ENCODE data around the gene FAM13A.
"Not testable (repeated sequence)": the region's sequence is repeated elsewhere in the genome, so short reads cannot be mapped to it uniquely, and the experiment has no call there.

The FAM13A gene

DNA sequence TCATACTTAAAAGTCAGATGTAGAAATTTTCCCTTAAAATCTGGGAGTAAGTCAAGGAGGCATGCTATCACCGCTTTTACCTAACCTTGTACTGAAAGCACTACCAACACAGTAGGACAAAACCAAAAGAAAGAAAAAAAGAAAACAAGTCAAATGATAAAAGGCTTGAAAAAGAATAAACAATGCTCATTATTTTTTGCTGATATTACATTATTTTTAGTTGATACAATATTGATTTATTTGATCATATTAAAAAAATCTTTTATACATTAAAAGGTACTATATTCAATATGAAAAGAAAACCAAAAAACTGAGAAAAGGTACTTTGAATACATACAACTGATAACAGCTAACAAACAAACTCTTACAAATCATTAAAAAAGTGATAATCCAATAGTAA lies 164.3 kb downstream of the FAM13A start:
- DNase-seq, result no peak

DNA sequence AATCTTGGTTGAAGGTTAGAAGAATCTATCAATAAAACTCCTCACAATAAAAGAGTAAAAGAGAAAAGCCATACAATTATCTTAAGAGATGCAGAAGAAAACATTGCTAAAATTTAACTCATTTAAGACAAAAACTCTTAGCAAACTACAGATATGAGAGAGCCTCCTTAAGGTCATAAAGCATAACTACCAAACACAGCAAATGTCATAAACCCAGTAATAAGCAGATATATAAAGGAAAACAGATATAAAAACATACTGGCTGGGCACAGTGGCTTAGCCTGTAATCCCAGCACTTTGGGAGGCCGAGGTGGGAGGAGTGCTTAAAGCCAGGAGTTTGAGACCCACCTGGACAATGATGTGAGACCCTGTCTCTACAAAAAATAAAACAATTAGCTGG lies 165.3 kb downstream of the FAM13A start:
- no peak for DNase-seq

DNA sequence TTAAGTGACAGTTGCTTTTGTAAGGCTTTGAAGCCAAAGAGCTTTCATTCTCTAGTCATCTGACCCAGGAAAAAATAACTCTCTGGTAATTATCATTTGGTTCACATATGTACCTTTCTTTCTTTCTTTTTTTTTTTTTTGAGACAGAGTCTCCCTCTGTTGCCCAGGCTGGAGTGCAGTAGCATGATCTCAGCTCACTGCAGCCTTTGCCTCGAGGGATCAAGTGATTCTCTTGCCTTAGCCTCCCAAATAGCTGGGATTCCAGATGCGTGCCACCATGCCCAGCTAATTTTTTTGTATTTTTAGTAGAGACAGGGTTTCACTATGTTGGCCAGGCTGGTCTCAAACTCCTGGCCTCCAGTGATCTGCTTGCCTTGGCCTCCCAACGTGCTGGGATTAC lies 169.6 kb downstream of the FAM13A start:
- not testable (repeated sequence) for DNase-seq

DNA sequence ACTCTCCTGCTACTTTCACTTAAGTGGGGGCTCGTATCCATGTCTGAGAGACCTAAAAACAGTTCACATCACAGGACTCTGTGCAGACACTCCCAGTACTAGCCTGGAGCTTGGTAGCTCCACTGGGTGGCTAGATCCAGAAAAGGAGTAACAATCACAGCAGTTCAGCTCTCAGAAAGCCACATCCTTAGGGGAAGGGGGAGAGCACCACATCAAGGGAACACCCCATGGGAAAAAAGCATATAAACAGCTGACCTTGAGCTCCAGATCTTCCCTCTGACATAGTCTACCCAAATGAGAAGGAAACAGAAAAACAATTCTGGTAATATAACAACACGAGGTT lies 175.8 kb downstream of the FAM13A start:
- no peak for DNase-seq

DNA sequence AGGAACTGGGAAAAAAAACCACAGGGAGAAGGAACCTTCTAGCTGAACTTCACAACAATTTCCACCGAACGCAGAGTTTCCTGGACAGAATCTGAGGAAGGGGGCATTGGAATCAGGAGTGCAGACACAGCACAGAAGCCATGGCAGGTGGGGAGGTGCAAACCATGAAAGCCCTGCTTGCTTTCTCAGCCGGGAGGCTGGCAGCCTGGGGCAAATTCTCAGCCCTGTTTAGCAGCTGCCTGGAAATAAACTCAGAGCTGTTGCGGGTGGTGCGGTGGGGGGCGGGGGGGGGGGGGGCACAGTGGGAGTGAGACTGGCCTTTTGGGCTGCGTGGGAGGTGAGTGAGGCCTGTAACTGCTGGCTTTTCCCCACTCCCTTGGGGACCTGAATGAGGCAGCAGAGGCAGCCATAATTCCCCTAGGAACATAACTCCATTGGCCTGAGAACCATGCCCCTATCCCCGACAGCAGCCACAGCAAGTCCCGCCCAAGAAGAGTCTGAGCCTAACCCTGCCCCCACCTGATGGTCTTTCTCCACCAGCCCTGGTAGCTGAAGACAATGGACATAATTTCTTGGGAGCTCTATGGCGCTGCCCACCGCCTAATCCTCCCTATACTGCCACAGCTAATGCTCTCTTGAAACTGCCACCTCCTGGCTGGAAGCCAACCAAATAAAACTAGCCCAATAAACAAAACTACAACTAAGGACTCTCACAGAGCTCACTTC lies 176.3 kb downstream of the FAM13A start:
- DNase-seq, result no peak

DNA sequence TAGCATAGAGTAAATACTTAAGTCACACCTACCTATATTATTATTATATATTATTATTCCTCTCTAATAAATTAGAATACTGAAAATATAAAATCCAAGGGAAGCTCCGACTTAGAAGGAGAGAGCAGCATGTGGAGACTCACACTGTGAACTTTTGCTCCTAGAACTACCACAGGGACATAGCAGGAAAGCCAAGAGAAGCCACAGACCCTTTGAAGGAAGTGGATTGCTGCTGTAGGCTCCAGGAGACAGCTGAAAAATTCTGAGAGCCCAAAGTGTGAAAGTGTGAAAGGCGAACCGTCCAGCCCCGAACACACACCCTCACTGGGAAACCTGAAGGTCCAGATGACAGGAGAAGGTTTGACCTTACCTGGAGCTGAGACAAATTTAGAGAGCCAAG lies 177.0 kb downstream of the FAM13A start:
- no peak for DNase-seq

DNA sequence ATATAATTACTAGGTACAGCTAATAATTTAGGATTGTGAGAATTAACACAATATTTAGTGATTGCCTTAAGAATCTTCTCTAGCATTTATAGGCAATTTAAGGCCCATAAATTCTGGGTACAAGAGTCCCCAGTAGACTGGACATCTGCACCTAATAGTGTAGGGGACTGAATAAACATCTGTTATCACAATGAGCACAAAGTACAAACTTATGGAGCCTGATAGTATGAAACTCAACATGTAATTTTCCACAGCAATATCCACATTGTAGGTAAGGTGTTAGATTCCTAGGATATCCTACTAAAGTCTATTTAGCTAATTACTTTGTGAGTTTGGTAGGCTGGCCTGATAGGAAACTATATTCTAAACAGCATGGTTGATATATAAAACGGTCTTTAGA lies 178.3 kb downstream of the FAM13A start:
- no peak for DNase-seq

DNA sequence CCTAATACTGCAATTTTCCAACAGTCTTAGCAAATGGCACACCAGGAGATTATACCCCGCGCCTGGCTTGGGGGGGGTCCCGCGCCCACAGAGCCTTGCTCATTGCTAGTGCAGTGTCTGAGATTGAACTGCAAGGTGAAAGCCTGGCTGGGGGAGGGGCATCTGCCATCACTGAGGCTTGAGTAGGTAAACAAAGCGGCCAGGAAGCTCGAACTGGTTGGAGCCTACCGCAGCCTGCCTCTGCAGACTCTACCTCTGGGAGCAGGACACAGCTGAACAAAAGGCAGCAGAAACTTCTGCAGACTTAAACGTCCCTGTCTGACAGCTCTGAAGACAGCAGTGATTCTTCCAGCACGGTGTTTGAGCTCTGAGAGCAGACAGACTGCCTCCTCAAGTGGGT lies 186.6 kb downstream of the FAM13A start:
- no peak for DNase-seq

DNA sequence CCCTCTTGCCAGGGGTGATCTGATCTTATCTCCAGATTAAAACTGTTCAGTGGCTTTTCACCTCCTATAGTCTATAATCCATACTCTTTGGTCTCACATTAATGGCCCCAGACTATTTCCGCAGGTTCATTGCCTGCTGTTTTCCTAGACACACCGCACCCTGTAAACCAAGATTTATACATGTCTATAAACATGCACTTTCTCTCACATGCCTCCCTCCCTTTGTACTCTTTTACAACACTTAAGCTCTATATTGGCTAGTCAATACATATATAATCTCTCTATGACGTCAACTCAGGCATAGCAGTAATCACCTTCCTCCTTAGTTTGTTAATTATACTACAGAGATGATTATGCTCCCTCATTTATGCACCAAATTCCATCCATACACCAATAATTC lies 188.5 kb downstream of the FAM13A start:
- no peak for DNase-seq

DNA sequence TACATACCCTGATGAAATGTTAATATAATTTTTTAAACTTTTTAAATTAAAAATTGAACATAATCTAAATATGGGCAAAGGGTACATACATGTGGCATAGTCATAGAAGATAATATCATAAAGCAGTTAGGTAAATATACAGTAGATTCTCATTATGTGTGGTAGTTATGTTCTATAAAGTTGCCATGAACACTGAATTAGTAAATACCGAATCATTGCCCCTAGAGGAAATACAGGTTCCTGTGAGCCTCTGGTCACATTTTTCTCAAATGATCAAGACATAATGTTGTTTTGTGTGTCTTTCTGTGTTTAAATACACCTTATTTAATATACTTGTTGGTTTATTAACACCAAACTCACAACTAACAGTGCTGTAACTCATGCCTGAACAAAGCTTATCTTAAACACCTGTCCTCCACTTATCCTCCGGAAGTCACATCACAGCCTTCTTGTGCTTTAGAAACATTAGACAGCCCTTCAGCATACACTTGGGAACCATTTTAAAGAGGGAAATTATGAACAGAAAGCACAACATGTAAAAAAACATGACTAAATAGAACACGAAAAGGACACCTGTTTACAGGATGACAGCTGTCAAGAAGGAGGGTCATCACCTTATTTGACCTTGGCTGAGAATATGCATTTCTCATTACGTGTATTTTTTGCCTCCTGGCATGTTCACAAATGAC lies 190.0 kb downstream of the FAM13A start:
- DNase-seq, result no peak

DNA sequence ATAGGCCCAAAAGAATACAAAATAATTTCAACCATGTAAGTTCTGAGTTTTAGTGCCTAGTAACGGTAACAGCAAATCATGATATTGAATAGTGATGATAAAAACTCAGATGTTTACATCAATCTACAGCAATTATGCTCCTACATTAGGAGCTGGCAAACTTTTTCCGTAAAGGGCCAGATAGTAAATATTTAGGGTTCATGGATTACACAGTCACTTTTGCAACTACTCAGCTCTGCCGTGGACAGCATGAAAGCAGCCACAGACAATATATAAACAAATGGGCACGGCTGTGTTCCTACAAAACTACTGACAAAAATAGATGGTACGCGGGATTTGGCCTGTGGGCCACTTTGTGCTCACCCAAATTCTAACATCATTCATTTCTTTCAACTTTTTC lies 191.5 kb downstream of the FAM13A start:
- no peak for DNase-seq

DNA sequence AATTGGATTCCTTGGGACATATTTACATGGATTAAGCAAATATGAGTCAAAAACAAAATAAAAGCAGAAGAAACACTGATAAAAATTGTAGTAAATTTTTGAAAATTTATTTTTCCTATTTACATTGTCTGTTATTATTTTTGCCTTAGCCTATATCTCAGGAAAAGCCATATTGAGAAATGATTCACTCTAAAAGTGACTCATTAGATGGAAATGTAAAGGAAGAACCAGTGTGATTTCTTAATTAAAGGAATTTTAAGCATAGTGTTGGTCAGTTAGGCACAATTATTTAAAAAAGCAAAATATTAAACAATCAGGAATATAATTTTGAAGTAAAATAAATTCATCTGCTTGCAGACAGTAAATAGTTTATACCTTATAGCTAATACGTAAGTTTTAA lies 191.9 kb downstream of the FAM13A start:
- no peak for DNase-seq

DNA sequence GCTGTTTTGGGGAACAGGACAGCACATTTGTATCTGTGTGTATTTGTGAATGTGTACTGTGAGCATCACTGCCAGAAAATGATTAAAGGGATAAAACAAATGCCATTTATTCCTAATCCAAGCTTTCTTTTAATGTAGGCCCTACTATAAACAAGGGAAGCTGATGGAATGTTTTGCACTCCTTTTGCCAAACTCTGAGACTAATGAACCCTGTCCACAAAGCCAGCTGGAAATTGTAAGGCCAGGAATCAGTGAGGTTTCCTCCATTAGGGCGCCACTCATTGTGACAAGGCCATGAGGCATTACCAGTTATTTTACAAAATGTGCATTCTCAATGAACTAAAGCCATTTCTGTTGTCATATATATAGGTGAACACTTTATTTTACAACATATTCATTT lies 196.4 kb downstream of the FAM13A start:
- DNase-seq, result no peak

DNA sequence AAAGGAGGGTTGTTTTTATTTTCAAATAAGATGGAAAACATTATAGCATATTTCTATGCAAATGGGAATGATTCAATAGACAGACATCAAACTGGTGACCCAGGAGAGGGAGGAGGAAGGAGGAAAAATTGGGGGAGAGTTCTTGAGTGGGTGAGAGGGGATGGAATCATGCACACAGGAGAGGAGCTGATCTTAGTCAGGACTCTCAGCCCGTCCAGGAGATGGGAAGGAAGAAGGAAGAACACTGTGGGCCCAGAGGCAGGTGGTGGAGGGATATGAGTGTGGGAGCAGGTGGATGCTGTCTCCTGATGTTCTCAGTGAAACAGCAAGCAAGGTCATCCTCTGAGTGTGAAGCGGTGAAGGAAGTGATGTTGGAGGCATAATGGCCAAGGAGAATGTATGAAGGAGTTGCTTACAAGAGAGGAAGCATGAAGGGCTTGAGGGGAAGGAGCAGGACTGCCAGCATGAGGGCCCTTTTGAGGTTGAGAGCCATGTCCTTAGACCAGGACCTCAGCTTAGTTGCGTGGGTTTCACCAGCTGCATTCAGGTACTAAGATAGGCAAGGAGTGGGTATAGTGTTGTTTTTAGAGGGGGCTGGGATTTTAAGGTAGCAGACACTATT lies 197.7 kb downstream of the FAM13A start:
- no peak for DNase-seq

DNA sequence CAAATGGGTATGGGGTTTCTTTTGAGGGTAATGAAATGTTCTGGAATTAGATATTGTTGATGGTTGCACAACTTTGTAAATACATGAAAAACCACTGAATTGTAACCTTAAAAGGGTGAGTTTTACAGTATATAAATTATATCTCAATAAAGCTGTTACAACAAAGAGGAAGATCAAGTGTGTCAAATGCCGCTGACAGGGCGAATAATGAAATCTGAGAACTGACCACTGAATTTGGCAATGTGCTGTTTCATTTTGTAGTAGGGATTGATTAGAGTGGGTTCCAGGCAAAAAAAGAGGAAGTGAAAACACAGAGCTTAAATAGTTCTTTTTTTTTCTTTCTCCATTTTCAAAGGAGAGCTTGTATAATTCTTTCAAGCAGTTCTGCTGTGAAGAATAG lies 198.2 kb downstream of the FAM13A start:
- no peak for DNase-seq

DNA sequence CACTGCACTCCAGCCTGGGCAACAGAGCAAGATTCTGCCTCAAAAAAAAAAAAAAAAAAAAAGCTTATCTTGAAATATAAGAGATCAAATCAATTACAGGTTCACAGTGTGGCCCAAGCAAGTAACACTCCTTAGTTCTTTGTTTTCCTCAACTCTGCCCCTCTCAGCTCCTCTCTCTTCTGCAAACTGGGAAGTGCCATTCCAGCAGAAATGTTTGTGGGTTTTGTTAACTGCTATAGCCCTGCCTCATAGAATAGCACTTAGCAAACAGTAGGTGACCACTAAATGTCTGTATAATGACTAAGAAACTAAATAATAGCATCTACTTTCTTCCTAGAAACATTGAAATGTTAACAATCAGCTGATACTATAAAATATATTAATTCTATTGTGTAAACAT lies 199.4 kb downstream of the FAM13A start:
- DNase-seq, result no peak

DNA sequence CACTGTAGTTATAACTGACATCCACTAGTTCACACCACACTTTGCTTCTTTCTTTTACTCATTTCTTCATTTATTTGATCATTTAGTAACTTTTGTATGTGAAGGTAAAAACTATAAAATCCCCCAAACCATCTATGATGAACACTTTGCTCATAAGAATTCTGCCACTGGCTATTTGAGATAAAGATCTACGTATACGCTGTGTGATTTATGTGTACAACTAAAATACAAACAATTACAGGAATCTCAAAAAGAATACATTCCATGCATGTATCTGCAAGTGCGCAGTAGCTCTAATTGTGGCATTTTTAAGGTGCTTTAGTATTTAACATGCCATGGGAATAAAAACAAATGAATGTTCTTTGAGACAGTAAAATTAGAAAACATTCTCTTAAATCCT lies 202.5 kb downstream of the FAM13A start:
- no peak for DNase-seq

DNA sequence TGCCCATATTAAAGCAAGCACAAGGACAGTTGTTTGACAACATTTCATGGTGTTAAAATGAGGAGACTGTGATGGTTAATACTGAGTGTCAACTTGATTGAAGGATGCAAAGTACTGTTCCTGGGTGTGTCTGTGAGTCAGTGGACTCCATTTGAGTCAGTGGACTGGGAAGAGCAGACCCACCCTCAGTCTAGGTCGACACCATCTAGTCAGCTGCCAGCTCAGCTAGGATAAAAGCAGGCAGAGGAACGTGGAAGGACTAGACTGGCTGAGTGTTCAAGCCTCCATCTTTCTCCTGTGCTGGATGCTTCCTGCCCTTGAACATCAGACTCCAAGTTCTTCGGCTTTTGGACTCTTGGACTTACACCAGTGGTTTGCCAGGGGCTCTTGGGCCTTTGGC lies 203.4 kb downstream of the FAM13A start:
- DNase-seq, result not testable (repeated sequence)

DNA sequence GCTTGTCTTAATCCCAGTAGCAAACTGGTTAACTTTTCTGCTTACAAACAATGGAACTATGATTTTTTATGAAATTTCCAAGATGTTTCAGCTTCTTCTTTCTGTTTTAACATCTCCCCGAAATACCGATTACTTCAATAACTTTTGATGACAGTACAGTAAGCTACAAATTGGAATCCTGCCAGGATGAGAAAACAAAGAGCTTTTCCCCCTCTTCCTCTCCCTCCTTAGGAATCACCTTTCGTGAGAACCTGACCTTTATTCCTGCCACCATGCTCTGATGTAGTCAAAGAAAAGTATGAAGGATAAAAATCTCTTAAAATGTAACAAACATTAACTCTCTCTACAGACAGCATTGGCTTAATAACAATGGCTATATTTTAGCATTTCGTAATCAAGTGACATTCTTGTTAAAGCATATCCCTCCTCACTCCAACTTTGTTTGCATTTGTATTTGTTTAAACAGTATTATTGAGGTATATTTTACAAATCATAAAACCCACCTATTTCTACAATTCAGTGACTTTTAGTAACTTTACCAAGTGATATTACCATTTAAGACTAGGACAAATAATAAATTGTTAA lies 210.7 kb downstream of the FAM13A start:
- DNase-seq, result no peak

DNA sequence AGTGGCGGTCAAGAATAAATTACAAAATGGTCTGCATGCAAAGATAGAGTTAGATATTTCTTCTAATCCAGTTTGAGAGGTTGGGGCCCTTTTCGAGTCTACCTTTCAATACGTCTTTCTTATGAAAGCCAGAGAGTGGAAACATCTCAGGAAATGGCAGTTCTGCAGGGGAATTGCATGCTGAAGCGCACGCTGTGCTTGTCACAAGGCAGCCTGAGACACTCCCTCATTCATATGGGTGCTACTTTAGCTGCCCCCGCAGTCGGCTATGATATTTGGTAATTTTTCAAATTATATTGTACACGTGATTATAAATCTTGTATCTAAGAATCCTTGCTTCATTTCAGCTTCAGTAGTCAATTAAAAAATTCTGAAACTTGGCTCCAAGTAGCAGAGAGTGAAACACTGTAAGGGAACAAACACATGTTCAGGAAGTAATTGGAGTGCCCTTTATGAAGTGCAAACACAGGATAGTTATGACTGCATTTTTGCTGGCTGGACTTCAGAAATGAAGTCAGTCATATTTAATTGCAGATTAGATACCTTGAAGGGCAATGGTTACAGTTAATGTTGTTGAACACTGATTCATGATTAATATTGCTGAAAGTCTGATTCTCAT lies 213.8 kb downstream of the FAM13A start:
- no peak for DNase-seq

DNA sequence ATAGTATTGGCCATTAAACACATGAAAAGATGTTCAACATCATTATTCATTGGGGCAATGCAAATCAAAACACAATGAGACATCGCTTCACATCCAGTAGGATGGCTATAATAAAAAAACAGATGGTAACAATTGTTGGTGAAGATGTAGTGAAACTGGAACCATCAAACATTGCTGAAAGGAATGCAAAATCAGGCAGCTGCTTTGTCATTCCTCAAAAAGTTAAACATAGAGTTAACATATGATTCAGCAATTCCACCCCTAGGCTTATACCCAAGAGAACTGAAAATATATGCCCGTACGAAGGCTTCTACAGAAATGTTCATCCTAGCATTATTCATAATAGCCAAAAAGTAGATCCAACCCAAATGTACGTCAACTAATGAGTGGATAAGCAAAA lies 215.3 kb downstream of the FAM13A start:
- no peak for DNase-seq

DNA sequence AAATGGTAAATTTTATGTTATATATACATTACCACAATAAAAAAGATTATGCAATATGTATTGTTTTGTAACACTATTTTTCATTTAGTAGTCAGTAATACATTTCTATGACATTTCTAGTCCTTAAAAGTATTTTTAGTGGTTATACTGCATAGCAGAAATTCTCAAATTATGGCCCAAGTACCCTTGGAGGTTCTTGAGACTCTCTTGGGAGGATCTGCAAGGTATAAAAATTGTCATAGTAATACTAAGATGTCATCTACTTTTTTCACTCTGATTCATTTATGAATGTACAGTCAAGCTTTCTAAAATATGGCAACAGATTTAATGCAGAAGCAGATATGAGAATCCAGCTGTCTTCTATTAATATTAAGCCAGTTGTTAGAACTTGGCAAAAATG lies 220.8 kb downstream of the FAM13A start:
- no peak for DNase-seq

DNA sequence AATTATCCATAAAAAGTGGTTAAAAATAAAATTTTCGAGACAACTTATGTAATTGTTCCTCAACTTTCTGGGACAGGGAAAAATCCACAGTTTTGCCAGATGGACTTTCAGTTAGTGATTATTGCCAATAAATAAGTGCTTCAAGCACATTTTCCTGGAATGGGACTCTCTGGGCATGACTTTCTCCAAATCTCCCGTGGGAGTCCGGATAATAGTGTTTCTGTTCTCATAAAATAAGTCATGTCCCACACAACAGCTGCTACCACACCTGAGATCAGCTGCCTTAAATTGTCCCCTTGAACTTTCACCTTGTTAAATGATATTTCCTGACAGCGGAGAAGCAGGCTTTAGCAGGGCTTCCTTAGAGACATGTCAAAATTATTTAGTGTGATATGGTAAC lies 226.0 kb downstream of the FAM13A start:
- no peak for DNase-seq

DNA sequence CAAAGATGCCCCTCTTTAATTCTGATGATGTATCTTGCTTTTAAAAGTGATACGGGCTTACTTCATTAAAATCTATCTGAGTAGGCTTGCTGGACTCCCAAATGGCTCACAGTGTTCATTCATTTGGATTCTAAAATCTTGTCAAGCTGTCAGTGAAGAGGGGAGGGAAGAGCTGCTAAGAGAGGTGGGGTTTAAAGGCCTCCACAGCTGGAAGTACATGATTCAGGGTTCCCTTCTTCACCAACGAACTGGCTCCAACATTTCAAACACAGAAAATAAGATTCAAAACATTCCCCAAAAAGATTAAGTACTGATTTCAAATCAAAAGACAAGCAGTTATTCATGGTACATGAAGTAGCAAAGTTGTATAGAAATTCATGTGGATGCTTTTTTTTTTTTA lies 226.4 kb downstream of the FAM13A start:
- no peak for DNase-seq

All from CD4-positive, alpha-beta T cell treated with Interleukin-6 for 4 hours (primary cell).